ENCODE measurements around the gene HACL1.

Gene HACL1

GRCh38 chr3:15522016-15522415 is 79.4 kb downstream of the HACL1 start:
- DNase-seq, result no peak

GRCh38 chr3:15521573-15521965 is 79.8 kb downstream of the HACL1 start, which contains the start of gene COLQ:
TSS of gene COLQ (minus strand) at chr3:15521706. CDS start at chr3:15521625, 81 bp downstream.
- no peak for DNase-seq

GRCh38 chr3:15520804-15521572 is 80.4 kb downstream of the HACL1 start:
- DNase-seq, result no peak

GRCh38 chr3:15520185-15520584 is 81.2 kb downstream of the HACL1 start:
- no peak for DNase-seq

- no peak for DNase-seq
These were observed 82.3 kb downstream of the HACL1 start for GRCh38 chr3:15519096-15519495.

- no peak for DNase-seq
These were observed 86.6 kb downstream of the HACL1 start for GRCh38 chr3:15514663-15515340.

- DNase-seq, result no peak
These were observed 87.3 kb downstream of the HACL1 start for GRCh38 chr3:15513810-15514662.

- no peak for DNase-seq
These were observed 88.3 kb downstream of the HACL1 start for GRCh38 chr3:15513116-15513515.

- DNase-seq, result no peak
These were observed 89.2 kb downstream of the HACL1 start for GRCh38 chr3:15512166-15512565.

- DNase-seq, result no peak
These were observed 90.2 kb downstream of the HACL1 start for GRCh38 chr3:15511156-15511555.
